OCI-LY7 (cell line): ENCODE measurements around the gene PSMA6.

Experiments
- CTCF ChIP-seq: fragments of 200-600 bp; sonication (generic); conservative IDR thresholded peaks from 2 replicates; pipeline ENCODE4 v1.5.1; 2014; ENCODE audit warnings: mild to moderate bottlenecking, antibody characterized with exemption, low read length, moderate library complexity, mixed read lengths
- EZH2phosphoT487 ChIP-seq: fragments of 200-600 bp; sonication (generic); IDR thresholded peaks from 2 replicates; pipeline ENCODE4 v1.6.1; 2018; ENCODE audit warnings: low read depth, borderline replicate concordance, mild to moderate bottlenecking, mixed run types, antibody characterized with exemption, low read length, moderate library complexity, mixed read lengths

- TF ChIP-seq CTCF (no peak), EZH2phosphoT487 (no peak)
Measured at GRCh38 chr14:35298351-35298750, 6.2 kb downstream of the PSMA6 start.
